GM19193 (cell line): ENCODE results near the gene LAIR2.

ENCODE experiments used
- POLR2A ChIP-seq: IDR thresholded peaks from 4 replicates; pipeline ENCODE4 v1.6.1; 2011; ENCODE audit not compliant: insufficient read depth, insufficient read length; ENCODE audit errors: extremely low read depth

The LAIR2 gene

DNA sequence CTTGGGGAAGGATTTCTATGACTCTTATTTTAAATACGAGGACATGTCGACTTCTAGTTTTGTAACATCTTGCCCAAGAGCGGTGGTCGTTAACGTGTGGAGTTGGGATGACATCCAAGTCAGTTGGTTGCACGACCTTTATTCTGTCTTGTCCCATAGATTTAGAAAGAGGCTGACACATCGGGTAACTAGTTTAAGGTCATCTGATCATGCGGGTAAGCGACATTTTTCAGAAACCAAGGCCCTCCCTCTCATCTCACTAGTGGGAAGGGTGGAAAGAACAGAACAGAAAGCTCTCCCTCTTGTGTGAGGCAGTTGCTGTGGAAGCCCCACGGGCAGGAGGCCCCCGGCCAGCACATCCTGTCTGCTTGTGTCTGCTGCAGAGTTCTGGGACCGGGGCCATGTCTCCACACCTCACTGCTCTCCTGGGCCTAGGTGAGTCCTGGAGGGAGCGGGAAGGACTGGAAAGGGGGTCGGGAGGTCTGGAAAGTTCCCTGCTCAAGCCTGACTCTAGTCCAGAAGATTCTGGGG, at the start of gene LAIR2:
TSS of gene LAIR2 (plus strand) at position 314 of the 531 bp plus-strand sequence. CDS start at position 402, 88 bp downstream.
- no peak for TF ChIP-seq POLR2A

GRCh38 chr19:54453921-54454780, 48.5 kb upstream of the LAIR2 start:
- peak; percentile 11 for TF ChIP-seq POLR2A

DNA sequence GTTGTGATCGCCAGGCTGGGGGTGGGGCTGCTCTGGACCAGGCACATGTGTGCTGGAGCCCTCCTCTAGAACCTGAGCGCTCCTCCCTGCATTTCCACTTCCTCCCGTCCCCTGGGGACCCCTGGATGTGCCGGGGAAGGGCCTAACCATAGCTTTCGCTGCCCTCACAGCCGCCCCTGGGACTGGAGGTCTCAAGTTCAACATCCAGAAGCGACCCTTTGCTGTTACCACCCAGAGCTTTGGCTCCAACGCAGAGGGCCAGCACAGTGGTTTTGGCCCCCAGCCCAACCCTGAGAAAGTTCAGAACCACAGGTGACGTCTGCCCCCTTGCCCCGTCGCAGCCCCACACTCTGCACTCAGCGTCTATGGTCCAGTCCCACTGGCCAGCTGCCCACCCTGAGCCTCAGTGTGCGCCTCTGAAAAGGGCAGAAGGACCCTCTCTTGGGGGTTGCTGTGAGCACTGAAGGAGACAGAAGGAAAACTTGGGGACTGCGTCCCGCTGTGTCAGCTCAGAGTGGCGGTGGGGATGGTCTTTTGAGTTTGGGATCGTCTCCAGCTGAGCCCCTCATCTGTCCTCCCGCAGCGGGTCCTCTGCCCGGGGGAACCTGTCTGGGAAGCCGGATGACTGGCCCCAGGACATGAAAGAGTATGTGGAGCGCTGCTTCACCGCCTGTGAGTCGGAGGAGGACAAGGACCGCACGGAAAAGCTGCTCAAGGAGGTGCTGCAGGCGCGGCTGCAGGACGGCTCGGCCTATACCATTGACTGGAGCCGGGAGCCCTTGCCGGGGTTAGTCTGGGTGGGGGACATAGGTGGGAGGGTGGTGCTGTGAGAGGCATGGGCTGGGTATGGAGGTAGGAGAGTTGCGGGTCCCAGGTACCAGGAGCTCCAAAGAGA, 47.6 kb upstream of the LAIR2 start:
- TF ChIP-seq POLR2A = no peak

- TF ChIP-seq POLR2A = no peak
Observed at GRCh38 chr19:54455786-54456422, 46.7 kb upstream of the LAIR2 start.

GRCh38 chr19:54456423-54457373, 45.9 kb upstream of the LAIR2 start:
- no peak for TF ChIP-seq POLR2A

DNA sequence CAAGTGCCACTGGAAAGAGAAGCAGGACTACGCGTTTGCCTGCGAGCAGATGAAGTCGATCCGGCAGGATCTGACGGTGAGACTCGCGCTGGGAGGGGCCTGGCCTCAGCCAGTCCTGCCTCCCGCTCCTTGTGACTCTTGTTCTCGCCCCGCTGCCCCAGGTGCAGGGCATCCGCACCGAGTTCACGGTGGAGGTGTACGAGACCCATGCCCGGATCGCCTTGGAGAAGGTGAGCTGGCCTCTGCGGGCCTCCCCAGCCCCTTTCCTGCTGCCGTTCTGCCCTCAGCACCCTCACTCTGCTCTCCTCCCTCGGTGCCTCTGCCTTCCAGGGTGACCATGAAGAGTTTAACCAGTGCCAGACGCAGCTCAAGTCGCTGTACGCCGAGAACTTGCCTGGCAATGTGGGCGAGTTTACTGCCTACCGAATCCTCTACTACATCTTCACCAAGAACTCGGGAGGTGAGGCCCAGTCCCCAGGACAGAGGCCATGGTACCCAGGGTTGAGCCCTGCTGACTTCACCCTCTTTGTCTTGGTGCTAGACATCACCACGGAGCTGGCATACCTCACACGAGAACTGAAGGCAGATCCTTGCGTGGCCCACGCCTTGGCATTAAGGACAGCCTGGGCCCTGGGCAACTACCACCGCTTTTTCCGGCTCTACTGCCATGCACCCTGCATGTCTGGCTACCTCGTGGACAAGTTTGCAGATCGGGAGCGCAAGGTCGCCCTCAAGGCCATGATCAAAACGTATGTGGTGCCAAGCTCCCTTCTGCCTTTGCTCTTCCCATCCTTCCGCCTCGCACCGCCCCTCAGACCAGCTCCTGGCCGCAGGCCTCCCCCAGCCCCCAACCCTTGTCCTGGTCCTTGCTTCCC, 44.6 kb upstream of the LAIR2 start:
- no peak for TF ChIP-seq POLR2A

- TF ChIP-seq POLR2A = no peak
Observed at GRCh38 chr19:54458648-54459281, 43.9 kb upstream of the LAIR2 start.

DNA sequence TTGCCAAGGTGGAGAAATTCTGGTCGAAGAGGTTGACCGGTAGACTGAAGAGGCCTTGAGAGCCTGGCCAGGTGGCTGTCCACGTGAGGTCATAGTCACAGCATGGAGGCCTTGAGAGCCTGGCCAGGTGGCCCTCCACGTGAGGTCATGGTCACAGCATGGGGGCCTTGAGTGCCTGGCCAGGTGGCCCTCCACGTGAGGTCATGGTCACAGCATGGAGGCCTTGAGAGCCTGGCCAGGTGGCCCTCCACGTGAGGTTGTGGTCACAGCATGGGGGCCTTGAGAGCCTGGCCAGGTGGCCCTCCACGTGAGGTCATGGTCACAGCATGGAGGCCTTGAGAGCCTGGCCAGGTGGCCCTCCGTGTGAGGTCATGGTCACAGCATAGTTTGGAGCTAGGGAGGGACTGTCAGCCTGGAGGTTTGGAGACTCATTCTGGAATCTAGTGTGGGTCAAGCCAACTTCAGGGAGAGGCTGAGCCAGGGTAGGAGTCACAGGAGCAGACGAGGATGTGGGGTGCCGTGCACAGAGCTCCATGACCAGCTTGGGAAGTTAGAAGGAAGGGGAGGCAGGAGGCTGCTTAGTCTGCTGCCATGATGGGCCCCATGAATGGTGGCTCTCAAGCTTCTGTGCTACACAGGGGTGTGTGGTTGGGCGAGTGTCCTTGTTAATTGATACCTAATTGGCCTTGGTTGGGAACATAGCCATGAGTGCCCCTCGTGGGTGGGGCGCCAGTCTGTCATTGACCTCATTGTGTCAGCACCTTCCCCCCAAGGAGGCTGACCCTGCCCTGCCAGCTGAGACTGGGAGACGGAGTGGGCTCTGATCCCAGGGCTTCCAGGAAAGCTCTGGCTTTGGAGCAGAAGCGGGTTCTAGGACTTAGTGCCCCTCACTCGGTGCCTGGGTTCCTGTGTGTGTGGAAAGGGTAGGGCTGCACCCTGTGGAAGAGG, 43.1 kb upstream of the LAIR2 start:
- no peak for TF ChIP-seq POLR2A

GRCh38 chr19:54460230-54461005, 42.2 kb upstream of the LAIR2 start:
- TF ChIP-seq POLR2A = no peak

- TF ChIP-seq POLR2A = no peak
Observed at GRCh38 chr19:54461210-54461609, 41.4 kb upstream of the LAIR2 start.

- no peak for TF ChIP-seq POLR2A
Observed at GRCh38 chr19:54461613-54462012, 41.0 kb upstream of the LAIR2 start.
